GM19239 (cell line): ENCODE data around the gene CNRIP1.
A peak's percentile ranks its signal among the peaks of the same experiment; 100 is the strongest.

Source experiments
- DNase-seq: peaks from one replicate; pipeline ENCODE4 v3.0.0; 2011; ENCODE audit warnings: low spot score; ENCODE audit not compliant: insufficient read length
- FAIRE-seq: peaks from 2 replicates; lab custom pipeline; 2011; peaks lifted over from hg19 to GRCh38; lab: Jason Lieb, UNC

The CNRIP1 gene

GRCh38 chr2:68253219-68254068 is 66.3 kb downstream of the CNRIP1 start:
- no peak for DNase-seq

GRCh38 chr2:68252400-68253218 is 67.1 kb downstream of the CNRIP1 start, which contains the start of gene PPP3R1:
Gene PPP3R1 (minus strand): TSS chr2:68252532. CDS start chr2:68252127, 405 bp downstream.
- FAIRE-seq: peak; percentile 91

More at GRCh38 chr2:68253219-68254068, 66.3 kb downstream of the CNRIP1 start:
- no peak for FAIRE-seq

GRCh38 chr2:68251855-68252399 is 67.8 kb downstream of the CNRIP1 start:
- FAIRE-seq: no peak

More at GRCh38 chr2:68252400-68253218, 67.1 kb downstream of the CNRIP1 start, which contains the start of gene PPP3R1:
- DNase-seq: peak; percentile 76

GRCh38 chr2:68251187-68251854 is 68.4 kb downstream of the CNRIP1 start:
- FAIRE-seq (peak; percentile 88), DNase-seq (peak; percentile 58)

More at GRCh38 chr2:68251855-68252399, 67.8 kb downstream of the CNRIP1 start:
- peak; percentile 9 for DNase-seq

- DNase-seq (no peak), FAIRE-seq (no peak)
Measured at GRCh38 chr2:68250652-68251186, 69.0 kb downstream of the CNRIP1 start.

GRCh38 chr2:68250196-68250595 is 69.6 kb downstream of the CNRIP1 start:
- FAIRE-seq: peak; percentile 61

GRCh38 chr2:68248806-68249205 is 70.9 kb downstream of the CNRIP1 start:
- no peak for FAIRE-seq
- DNase-seq: no peak

More at GRCh38 chr2:68250196-68250595, 69.6 kb downstream of the CNRIP1 start:
- no peak for DNase-seq

GRCh38 chr2:68248361-68248760 is 71.4 kb downstream of the CNRIP1 start:
- DNase-seq (no peak), FAIRE-seq (no peak)

- no peak for DNase-seq
- no peak for FAIRE-seq
Measured at GRCh38 chr2:68246396-68246795, 73.4 kb downstream of the CNRIP1 start.

GRCh38 chr2:68245672-68246071 is 74.1 kb downstream of the CNRIP1 start:
- DNase-seq (no peak), FAIRE-seq (no peak)

- FAIRE-seq: no peak
Measured at GRCh38 chr2:68245066-68245465, 74.7 kb downstream of the CNRIP1 start.

GRCh38 chr2:68244456-68244855 is 75.3 kb downstream of the CNRIP1 start:
- DNase-seq (no peak), FAIRE-seq (no peak)

More at GRCh38 chr2:68245066-68245465, 74.7 kb downstream of the CNRIP1 start:
- DNase-seq: no peak
